ENCODE measurements around the gene GGA3.
"Not testable (repeated sequence)": the region's sequence is repeated elsewhere in the genome, so short reads cannot be mapped to it uniquely, and the experiment has no call there.

DNA sequence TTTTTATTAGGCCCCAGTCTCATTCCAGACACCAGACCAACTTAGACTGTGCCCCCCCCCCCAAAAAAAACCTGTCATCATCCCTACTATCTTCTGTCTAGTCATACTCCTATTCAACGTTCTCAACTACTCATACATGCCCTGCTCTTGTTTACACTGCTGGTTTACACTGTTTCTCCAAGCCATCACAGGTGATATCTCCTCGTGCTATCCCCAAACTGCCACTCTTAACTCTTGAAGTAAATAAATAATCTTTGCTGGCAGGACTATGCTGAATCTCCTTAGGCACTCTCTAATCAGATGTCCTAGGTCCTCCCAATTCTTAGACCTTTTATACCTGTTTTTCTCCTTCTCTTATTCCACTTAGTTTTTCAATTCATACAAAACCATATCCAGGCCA, 4.2 kb downstream of the GGA3 start:
- TF ChIP-seq, protein P1, sequence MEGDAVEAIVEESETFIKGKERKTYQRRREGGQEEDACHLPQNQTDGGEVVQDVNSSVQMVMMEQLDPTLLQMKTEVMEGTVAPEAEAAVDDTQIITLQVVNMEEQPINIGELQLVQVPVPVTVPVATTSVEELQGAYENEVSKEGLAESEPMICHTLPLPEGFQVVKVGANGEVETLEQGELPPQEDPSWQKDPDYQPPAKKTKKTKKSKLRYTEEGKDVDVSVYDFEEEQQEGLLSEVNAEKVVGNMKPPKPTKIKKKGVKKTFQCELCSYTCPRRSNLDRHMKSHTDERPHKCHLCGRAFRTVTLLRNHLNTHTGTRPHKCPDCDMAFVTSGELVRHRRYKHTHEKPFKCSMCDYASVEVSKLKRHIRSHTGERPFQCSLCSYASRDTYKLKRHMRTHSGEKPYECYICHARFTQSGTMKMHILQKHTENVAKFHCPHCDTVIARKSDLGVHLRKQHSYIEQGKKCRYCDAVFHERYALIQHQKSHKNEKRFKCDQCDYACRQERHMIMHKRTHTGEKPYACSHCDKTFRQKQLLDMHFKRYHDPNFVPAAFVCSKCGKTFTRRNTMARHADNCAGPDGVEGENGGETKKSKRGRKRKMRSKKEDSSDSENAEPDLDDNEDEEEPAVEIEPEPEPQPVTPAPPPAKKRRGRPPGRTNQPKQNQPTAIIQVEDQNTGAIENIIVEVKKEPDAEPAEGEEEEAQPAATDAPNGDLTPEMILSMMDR (IDR thresholded peaks at IDR 0.05), result not testable (repeated sequence)
- not testable (repeated sequence) for TF ChIP-seq POLR2AphosphoS5, EP300, POLR2A (IDR thresholded peaks at IDR 0.05)

All from stomach (tissue), 4 donors.